Lower leg skin (tissue), 3 donors: ENCODE data around the gene IER2.

ENCODE experiments used
- POLR2A ChIP-seq, 2 donors: fragments of 450-650 bp; IDR thresholded peaks; one replicate each; pipeline ENCODE4 v1.6.1; 2016 to 2017; ENCODE audit warnings: antibody characterized with exemption in 2 of 2, mild to moderate bottlenecking in 1 of 2, moderate library complexity in 1 of 2
- TF ChIP-seq, protein P1 (sequence below), 3 donors: fragments of 450-650 bp; IDR thresholded peaks; one replicate each; pipeline ENCODE4 v1.5.1; 2016; ENCODE audit warnings: antibody characterized with exemption in 3 of 3, mild to moderate bottlenecking in 3 of 3, moderate library complexity in 2 of 3

DNA sequence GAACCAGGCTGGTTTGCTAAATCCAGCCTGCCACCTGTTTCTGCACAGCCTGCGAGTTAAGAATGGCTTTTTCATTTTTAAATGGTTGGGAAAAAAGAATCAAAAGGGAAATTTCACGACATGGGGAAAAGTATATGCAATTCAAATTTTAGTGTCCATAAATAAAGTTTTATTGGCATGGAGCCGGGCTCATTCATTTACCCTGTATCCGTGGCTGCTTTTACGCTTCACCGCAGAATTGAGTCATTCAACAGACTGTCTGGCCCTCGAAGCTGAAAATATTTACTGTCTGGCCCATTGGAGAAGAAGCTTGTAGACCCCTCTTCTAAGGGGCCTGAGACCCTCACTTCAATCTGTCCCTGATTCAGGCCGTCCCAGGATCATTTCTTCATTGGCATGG, 26.1 kb downstream of the IER2 start:
- TF ChIP-seq, protein P1, sequence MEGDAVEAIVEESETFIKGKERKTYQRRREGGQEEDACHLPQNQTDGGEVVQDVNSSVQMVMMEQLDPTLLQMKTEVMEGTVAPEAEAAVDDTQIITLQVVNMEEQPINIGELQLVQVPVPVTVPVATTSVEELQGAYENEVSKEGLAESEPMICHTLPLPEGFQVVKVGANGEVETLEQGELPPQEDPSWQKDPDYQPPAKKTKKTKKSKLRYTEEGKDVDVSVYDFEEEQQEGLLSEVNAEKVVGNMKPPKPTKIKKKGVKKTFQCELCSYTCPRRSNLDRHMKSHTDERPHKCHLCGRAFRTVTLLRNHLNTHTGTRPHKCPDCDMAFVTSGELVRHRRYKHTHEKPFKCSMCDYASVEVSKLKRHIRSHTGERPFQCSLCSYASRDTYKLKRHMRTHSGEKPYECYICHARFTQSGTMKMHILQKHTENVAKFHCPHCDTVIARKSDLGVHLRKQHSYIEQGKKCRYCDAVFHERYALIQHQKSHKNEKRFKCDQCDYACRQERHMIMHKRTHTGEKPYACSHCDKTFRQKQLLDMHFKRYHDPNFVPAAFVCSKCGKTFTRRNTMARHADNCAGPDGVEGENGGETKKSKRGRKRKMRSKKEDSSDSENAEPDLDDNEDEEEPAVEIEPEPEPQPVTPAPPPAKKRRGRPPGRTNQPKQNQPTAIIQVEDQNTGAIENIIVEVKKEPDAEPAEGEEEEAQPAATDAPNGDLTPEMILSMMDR (IDR thresholded peaks at IDR 0.05), result no peak
- no peak for TF ChIP-seq POLR2A (IDR thresholded peaks at IDR 0.05)
